ENCODE results near the gene KSR1.
A peak's percentile ranks its signal among the peaks of the same experiment; 100 is the strongest.

The KSR1 gene

GRCh38 chr17:27597188-27597580 lies 140.9 kb downstream of the KSR1 start:
- TF ChIP-seq CTCF (conservative IDR thresholded peaks at IDR 0.05) (no peak), ZFX (IDR thresholded peaks at IDR 0.05) (no peak)

GRCh38 chr17:27597783-27598320 lies 141.6 kb downstream of the KSR1 start:
- TF ChIP-seq CTCF (conservative IDR thresholded peaks at IDR 0.05) (no peak), ZFX (IDR thresholded peaks at IDR 0.05) (no peak)
- no peak overlapping the region for H3K27ac ChIP-seq

More at GRCh38 chr17:27597188-27597580, 140.9 kb downstream of the KSR1 start:
- no peak overlapping the region for H3K27ac ChIP-seq

- no peak for TF ChIP-seq CTCF (conservative IDR thresholded peaks at IDR 0.05)
- no peak for TF ChIP-seq ZFX (IDR thresholded peaks at IDR 0.05)
- no peak overlapping the region for H3K27ac ChIP-seq
These were observed 142.2 kb downstream of the KSR1 start for GRCh38 chr17:27598337-27599050.

- H3K27ac ChIP-seq, result no peak overlapping the region
- TF ChIP-seq ZFX (IDR thresholded peaks at IDR 0.05) (no peak), CTCF (conservative IDR thresholded peaks at IDR 0.05) (no peak)
These were observed 144.2 kb downstream of the KSR1 start for GRCh38 chr17:27600471-27600870.

- H3K27ac ChIP-seq, result no peak overlapping the region
- peak; percentile 94 for TF ChIP-seq CTCF (conservative IDR thresholded peaks at IDR 0.05)
- no peak for TF ChIP-seq ZFX (IDR thresholded peaks at IDR 0.05)
These were observed 145.1 kb downstream of the KSR1 start for GRCh38 chr17:27601069-27601974.

GRCh38 chr17:27601975-27602302 lies 145.7 kb downstream of the KSR1 start:
- H3K27ac ChIP-seq, result no peak overlapping the region
- TF ChIP-seq CTCF (conservative IDR thresholded peaks at IDR 0.05) (peak; percentile 65), ZFX (IDR thresholded peaks at IDR 0.05) (no peak)
